Measurements from ENCODE around the gene CCDC97.

Gene CCDC97

DNA sequence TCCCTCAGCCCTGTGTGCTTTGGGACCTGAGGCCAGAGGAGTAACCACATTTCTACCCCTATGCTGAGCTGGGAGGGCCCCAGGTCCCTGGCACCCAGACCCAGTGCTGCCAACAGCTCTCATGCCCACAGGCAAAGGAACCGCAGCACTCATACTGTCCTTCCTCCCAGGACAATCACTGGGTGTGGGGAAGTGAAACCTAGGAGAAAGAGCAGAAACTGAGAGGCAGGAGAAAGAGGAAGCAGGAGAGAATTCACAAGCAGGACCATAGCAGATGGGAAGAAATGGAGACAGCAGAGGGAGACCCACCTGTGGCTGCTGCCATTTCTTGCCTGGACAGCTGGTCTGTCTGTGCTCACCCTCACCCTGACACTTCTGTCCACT is 18.9 kb downstream of the CCDC97 start:
- Histone ChIP-seq H3K27ac (peak overlapping the region; percentile 92), H3K36me3 (peaks cover 52% of the 10 kb centered on the region), H3K4me3 (ENCODE audit: low read depth in 1 of 2, low read length in 1 of 2) (peak overlapping the region; percentile 69 to 78), H3K4me1 (ENCODE audit: control insufficient read depth in 1 of 2, insufficient read depth in 1 of 2, low read depth in 1 of 2, low read length in 1 of 2) (peaks cover 87 to 91% of the 10 kb centered on the region in 2 experiments), H3K27me3 (no peaks in the 10 kb centered on the region), H3K9me3 (no peaks in the 10 kb centered on the region)
- TF ChIP-seq, protein P1, sequence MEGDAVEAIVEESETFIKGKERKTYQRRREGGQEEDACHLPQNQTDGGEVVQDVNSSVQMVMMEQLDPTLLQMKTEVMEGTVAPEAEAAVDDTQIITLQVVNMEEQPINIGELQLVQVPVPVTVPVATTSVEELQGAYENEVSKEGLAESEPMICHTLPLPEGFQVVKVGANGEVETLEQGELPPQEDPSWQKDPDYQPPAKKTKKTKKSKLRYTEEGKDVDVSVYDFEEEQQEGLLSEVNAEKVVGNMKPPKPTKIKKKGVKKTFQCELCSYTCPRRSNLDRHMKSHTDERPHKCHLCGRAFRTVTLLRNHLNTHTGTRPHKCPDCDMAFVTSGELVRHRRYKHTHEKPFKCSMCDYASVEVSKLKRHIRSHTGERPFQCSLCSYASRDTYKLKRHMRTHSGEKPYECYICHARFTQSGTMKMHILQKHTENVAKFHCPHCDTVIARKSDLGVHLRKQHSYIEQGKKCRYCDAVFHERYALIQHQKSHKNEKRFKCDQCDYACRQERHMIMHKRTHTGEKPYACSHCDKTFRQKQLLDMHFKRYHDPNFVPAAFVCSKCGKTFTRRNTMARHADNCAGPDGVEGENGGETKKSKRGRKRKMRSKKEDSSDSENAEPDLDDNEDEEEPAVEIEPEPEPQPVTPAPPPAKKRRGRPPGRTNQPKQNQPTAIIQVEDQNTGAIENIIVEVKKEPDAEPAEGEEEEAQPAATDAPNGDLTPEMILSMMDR (IDR thresholded peaks at IDR 0.05): no peak

DNA sequence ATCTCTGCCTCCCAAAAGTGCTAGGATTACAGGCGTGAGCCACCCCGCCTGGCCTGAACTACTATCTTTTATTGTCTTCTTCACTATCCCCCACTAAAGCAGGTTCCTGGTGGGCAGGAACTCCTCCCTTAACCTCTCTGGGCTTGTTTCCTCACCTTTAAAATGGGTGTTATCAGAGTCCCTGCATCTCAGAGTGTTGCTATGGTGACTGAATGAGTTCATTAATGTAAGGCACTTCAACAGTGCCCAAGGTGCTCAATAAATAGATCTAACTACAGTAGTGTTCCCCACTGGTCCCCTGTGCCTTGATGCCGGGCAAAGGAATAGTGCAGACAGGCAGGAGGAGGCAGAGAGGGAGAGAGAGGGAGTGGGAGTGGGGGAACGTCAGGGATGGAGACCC is 20.5 kb downstream of the CCDC97 start:
- Histone ChIP-seq H3K27ac (peak overlapping the region; percentile 92), H3K27me3 (no peaks in the 10 kb centered on the region), H3K9me3 (no peaks in the 10 kb centered on the region), H3K4me3 (ENCODE audit: low read depth in 1 of 2, low read length in 1 of 2) (no peak overlapping the region), H3K36me3 (peaks cover 53% of the 10 kb centered on the region), H3K4me1 (ENCODE audit: control insufficient read depth in 1 of 2, insufficient read depth in 1 of 2, low read depth in 1 of 2, low read length in 1 of 2) (peaks cover 87 to 91% of the 10 kb centered on the region in 2 experiments)
- TF ChIP-seq, protein P1 (IDR thresholded peaks at IDR 0.05): no peak

DNA sequence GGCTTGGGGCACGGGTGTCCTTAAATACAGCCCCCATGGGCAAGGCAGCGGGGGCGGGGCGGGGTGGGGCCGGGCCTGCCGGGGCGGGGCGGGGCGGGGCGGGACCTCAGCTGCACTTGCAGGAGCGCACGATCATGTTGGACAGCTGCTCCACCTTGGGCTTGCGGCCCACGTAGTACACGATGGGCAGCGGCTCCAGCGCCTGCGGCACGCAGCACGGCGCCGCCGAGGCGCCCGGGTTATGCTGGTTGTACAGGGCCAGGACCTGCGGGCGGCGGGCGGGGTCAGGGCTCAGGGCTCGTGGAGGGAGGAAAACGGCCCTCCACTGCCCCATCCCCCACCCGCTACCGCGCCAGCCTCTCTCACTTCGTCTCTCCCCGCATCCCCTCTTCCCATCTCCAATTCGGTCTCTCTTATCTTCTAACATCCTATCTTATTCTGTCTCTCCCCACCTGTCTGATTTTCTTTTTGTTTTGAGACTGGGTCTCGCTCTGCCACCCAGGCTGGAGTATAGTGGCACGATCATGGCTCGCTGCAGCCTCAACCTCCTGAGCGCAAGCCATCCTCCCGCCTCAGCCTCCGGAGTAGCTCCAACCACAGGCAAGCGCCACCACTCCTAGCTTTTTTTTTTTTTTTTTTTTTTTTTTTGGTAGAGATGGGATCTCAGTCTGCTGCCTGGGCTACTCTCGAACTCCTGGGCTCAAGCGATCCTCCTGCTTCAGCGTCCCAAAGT is 21.1 kb downstream of the CCDC97 start:
- Histone ChIP-seq H3K27me3 (no peaks in the 10 kb centered on the region), H3K9me3 (no peaks in the 10 kb centered on the region), H3K4me1 (ENCODE audit: control insufficient read depth in 1 of 2, insufficient read depth in 1 of 2, low read depth in 1 of 2, low read length in 1 of 2) (peaks cover 87 to 91% of the 10 kb centered on the region in 2 experiments), H3K4me3 (ENCODE audit: low read depth in 1 of 2, low read length in 1 of 2) (no peak overlapping the region), H3K27ac (peak overlapping the region; percentile 92), H3K36me3 (peaks cover 55% of the 10 kb centered on the region)
- TF ChIP-seq, protein P1 (IDR thresholded peaks at IDR 0.05): no peak

DNA sequence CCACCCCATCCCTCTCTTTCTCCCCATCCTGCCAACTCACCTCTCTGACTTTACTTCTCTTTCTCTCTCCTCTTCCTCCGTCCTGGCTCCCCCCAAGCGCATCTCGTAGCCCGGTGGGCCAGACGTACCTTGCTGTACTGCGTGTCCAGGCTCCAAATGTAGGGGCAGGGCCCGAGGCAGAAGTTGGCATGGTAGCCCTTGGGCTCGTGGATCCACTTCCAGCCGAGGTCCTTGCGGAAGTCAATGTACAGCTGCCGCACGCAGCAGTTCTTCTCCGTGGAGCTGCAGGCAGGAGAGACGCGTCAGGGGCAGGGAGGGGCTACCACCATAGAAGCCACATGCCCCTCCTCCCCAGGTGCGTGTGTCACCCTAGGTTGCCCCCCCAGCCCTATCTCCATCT is 22.0 kb downstream of the CCDC97 start:
- H3K27me3 ChIP-seq: no peaks in the 10 kb centered on the region
- peaks cover 87 to 91% of the 10 kb centered on the region in 2 experiments for H3K4me1 ChIP-seq (ENCODE audit: control insufficient read depth in 1 of 2, insufficient read depth in 1 of 2, low read depth in 1 of 2, low read length in 1 of 2)
- no peaks in the 10 kb centered on the region for H3K9me3 ChIP-seq
- H3K36me3 ChIP-seq: peaks cover 64% of the 10 kb centered on the region
- peak overlapping the region; percentile 41 for H3K27ac ChIP-seq
- TF ChIP-seq, protein P1 (IDR thresholded peaks at IDR 0.05): no peak
- no peak overlapping the region for H3K4me3 ChIP-seq (ENCODE audit: low read depth in 1 of 2, low read length in 1 of 2)

DNA sequence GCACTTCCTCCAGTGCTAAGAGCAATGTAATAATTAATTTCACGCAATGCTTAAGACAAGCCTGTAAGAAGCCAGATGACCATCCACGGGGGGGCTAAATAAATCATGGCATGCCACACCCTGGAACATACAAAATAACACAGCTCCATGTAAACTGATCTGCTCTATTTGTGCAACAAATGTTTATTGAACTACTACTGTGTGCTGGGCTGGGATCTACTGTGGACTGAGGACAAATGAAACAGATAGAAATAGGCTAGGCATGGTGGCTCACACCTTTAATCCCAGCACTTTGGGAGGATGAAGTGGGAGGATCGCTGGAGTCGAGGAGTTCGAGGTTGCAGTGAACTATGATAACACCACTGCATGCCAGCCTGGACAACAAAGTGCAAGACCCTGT is 22.5 kb downstream of the CCDC97 start:
- Histone ChIP-seq H3K27ac (peak overlapping the region; percentile 41), H3K4me1 (ENCODE audit: control insufficient read depth in 1 of 2, insufficient read depth in 1 of 2, low read depth in 1 of 2, low read length in 1 of 2) (peaks cover 83 to 91% of the 10 kb centered on the region in 2 experiments), H3K27me3 (no peaks in the 10 kb centered on the region), H3K4me3 (ENCODE audit: low read depth in 1 of 2, low read length in 1 of 2) (no peak overlapping the region), H3K36me3 (peaks cover 66% of the 10 kb centered on the region), H3K9me3 (no peaks in the 10 kb centered on the region)
- TF ChIP-seq, protein P1 (IDR thresholded peaks at IDR 0.05): no peak
